BLaER1 treated with 17β-estradiol and CSF1 and Interleukin-3, amounts not matched to agents 10 nM and 100 nM (cell line): ENCODE results near the gene SLC19A1.

ENCODE experiments used
- H3K27ac ChIP-seq, 11 experiments: shearing (Covaris generic); formaldehyde crosslinking; 2 replicates each; pipeline ENCODE4 v1.8.1; 2022
- H3K27me3 ChIP-seq, 11 experiments: shearing (Covaris generic); formaldehyde crosslinking; 2 replicates each; pipeline ENCODE4 v1.8.1; 2022
- H3K36me3 ChIP-seq, 11 experiments: shearing (Covaris generic); formaldehyde crosslinking; 2 replicates each; pipeline ENCODE4 v1.8.1; 2022
- H3K4me1 ChIP-seq, 10 experiments: shearing (Covaris generic); formaldehyde crosslinking; 2 replicates each; pipeline ENCODE4 v1.8.1; 2022
- H3K4me2 ChIP-seq, 11 experiments: shearing (Covaris generic); formaldehyde crosslinking; 2 replicates each; pipeline ENCODE4 v1.8.1; 2022
- H3K4me3 ChIP-seq, 10 experiments: shearing (Covaris generic); formaldehyde crosslinking; 2 replicates each; pipeline ENCODE4 v1.8.1; 2022
- H3K9ac ChIP-seq, 11 experiments: shearing (Covaris generic); formaldehyde crosslinking; 2 replicates each; pipeline ENCODE4 v1.8.1; 2022
- H3K9me3 ChIP-seq, 11 experiments: shearing (Covaris generic); formaldehyde crosslinking; replicated peaks in 1 of 11; 2 replicates each; pipeline ENCODE4 v1.8.1; 2022
- H4K20me1 ChIP-seq, 11 experiments: shearing (Covaris generic); formaldehyde crosslinking; 2 replicates each; pipeline ENCODE4 v1.8.1; 2022
- Cebpa-rat ChIP-seq, 11 experiments: shearing (Covaris generic); IDR thresholded peaks; 2 replicates each; pipeline ENCODE4 v1.8.1; 2022

Gene SLC19A1

GRCh38 chr21:45537746-45538291 lies 4.4 kb downstream of the SLC19A1 start:
- H3K27ac ChIP-seq: no peak overlapping the region
- H3K4me3 ChIP-seq: no peak overlapping the region
- peaks cover 0 to 79% (median 39%) of the 10 kb centered on the region in 11 experiments; a peak in 20 of 22 replicates for H3K36me3 ChIP-seq
- no peak for TF ChIP-seq Cebpa-rat (IDR thresholded peaks at IDR 0.05)
- H3K4me1 ChIP-seq: peaks cover 61 to 85% (median 72%) of the 10 kb centered on the region in 10 experiments
- no peak overlapping the region; a peak in 2 of 22 replicates for H3K9ac ChIP-seq
- H3K4me2 ChIP-seq: no peak overlapping the region
- peaks cover 0 to 1% (median 0%) of the 10 kb centered on the region in 11 experiments; a peak in 2 of 22 replicates for H3K27me3 ChIP-seq
- H4K20me1 ChIP-seq: peaks cover 0 to 80% (median 61%) of the 10 kb centered on the region in 11 experiments; a peak in 18 of 22 replicates
- H3K9me3 ChIP-seq: no peaks in the 10 kb centered on the region

GRCh38 chr21:45537111-45537745 lies 5.0 kb downstream of the SLC19A1 start:
- Histone ChIP-seq H3K36me3 (peaks cover 0 to 85% (median 42%) of the 10 kb centered on the region in 11 experiments; a peak in 20 of 22 replicates), H4K20me1 (peaks cover 0 to 86% (median 61%) of the 10 kb centered on the region in 11 experiments; a peak in 18 of 22 replicates), H3K4me1 (peaks cover 65 to 89% (median 76%) of the 10 kb centered on the region in 10 experiments), H3K9me3 (no peaks in the 10 kb centered on the region), H3K27me3 (no peaks in the 10 kb centered on the region), H3K4me2 (peak overlapping the region in 1 of 11 experiments; percentile 90; a peak in 2 of 22 replicates), H3K27ac (no peak overlapping the region), H3K4me3 (no peak overlapping the region), H3K9ac (peak overlapping the region in 1 of 11 experiments; percentile 63; a peak in 1 of 22 replicates)
- no peak for TF ChIP-seq Cebpa-rat (IDR thresholded peaks at IDR 0.05)

- Histone ChIP-seq H3K4me2 (peak overlapping the region in 10 of 11 experiments; percentile 86 to 97 (median 92); a peak in 19 of 22 replicates), H3K27me3 (no peaks in the 10 kb centered on the region), H4K20me1 (peaks cover 0 to 94% (median 61%) of the 10 kb centered on the region in 11 experiments; a peak in 18 of 22 replicates), H3K36me3 (peaks cover 5 to 92% (median 50%) of the 10 kb centered on the region in 11 experiments; a peak in 21 of 22 replicates), H3K4me3 (no peak overlapping the region), H3K27ac (peak overlapping the region in 5 of 11 experiments; percentile 64 to 72 (median 71); a peak in 4 of 22 replicates), H3K9me3 (peaks cover 0 to 7% (median 0%) of the 10 kb centered on the region in 11 experiments; a peak in 6 of 22 replicates), H3K4me1 (peaks cover 63 to 93% (median 79%) of the 10 kb centered on the region in 10 experiments), H3K9ac (peak overlapping the region in 6 of 11 experiments; percentile 29 to 67 (median 60); a peak in 5 of 22 replicates)
- TF ChIP-seq Cebpa-rat (IDR thresholded peaks at IDR 0.05): no peak
Measured at GRCh38 chr21:45536301-45537081, 5.7 kb downstream of the SLC19A1 start.

GRCh38 chr21:45535341-45536081 lies 6.7 kb downstream of the SLC19A1 start:
- peak overlapping the region in 10 of 11 experiments; percentile 0 to 67 (median 55); a peak in 14 of 22 replicates for H3K9ac ChIP-seq
- peaks cover 54 to 84% (median 69%) of the 10 kb centered on the region in 10 experiments for H3K4me1 ChIP-seq
- H3K4me2 ChIP-seq: peak overlapping the region; percentile 86 to 97 (median 92)

GRCh38 chr21:45534636-45535331 lies 7.5 kb downstream of the SLC19A1 start:
- Histone ChIP-seq H3K9me3 (peaks cover 0 to 9% (median 0%) of the 10 kb centered on the region in 11 experiments; a peak in 6 of 22 replicates), H3K4me1 (peaks cover 46 to 76% (median 62%) of the 10 kb centered on the region in 10 experiments), H3K36me3 (peaks cover 18 to 93% (median 63%) of the 10 kb centered on the region in 11 experiments), H4K20me1 (peaks cover 0 to 80% (median 56%) of the 10 kb centered on the region in 11 experiments; a peak in 17 of 22 replicates), H3K4me2 (peak overlapping the region; percentile 86 to 97 (median 92)), H3K27me3 (no peaks in the 10 kb centered on the region), H3K27ac (peak overlapping the region in 10 of 11 experiments; percentile 40 to 72 (median 65); a peak in 16 of 22 replicates), H3K9ac (peak overlapping the region in 10 of 11 experiments; percentile 33 to 67 (median 55); a peak in 15 of 22 replicates), H3K4me3 (no peak overlapping the region)
- TF ChIP-seq Cebpa-rat (IDR thresholded peaks at IDR 0.05): no peak

More at GRCh38 chr21:45535341-45536081, 6.7 kb downstream of the SLC19A1 start:
- TF ChIP-seq Cebpa-rat (IDR thresholded peaks at IDR 0.05): no peak
- Histone ChIP-seq H3K4me3 (peak overlapping the region in 2 of 10 experiments; percentile 17 to 27; a peak in 3 of 20 replicates), H3K27ac (peak overlapping the region in 10 of 11 experiments; percentile 40 to 72 (median 65); a peak in 18 of 22 replicates), H4K20me1 (peaks cover 0 to 88% (median 61%) of the 10 kb centered on the region in 11 experiments; a peak in 18 of 22 replicates), H3K9me3 (peaks cover 0 to 9% (median 0%) of the 10 kb centered on the region in 11 experiments; a peak in 6 of 22 replicates), H3K27me3 (no peaks in the 10 kb centered on the region), H3K36me3 (peaks cover 11 to 93% (median 56%) of the 10 kb centered on the region in 11 experiments)

- H3K36me3 ChIP-seq: peaks cover 25 to 93% (median 71%) of the 10 kb centered on the region in 11 experiments
- peaks cover 0 to 9% (median 0%) of the 10 kb centered on the region in 11 experiments; a peak in 6 of 22 replicates for H3K9me3 ChIP-seq
- peaks cover 0 to 75% (median 49%) of the 10 kb centered on the region in 11 experiments; a peak in 17 of 22 replicates for H4K20me1 ChIP-seq
- TF ChIP-seq Cebpa-rat (IDR thresholded peaks at IDR 0.05): no peak
- peak overlapping the region; percentile 86 to 97 (median 92) for H3K4me2 ChIP-seq
- no peak overlapping the region; a peak in 1 of 20 replicates for H3K4me3 ChIP-seq
- H3K9ac ChIP-seq: peak overlapping the region in 10 of 11 experiments; percentile 34 to 67 (median 55); a peak in 13 of 22 replicates
- no peaks in the 10 kb centered on the region for H3K27me3 ChIP-seq
- H3K27ac ChIP-seq: peak overlapping the region in 10 of 11 experiments; percentile 43 to 72 (median 64); a peak in 20 of 22 replicates
- peaks cover 39 to 69% (median 54%) of the 10 kb centered on the region in 10 experiments for H3K4me1 ChIP-seq
Measured at GRCh38 chr21:45533846-45534635, 8.2 kb downstream of the SLC19A1 start.
